NB4 (cell line): ENCODE data around the gene MAU2.

ENCODE experiments used
- DNase-seq: peaks from one replicate; pipeline ENCODE4 v3.0.0; 2010; ENCODE audit warnings: low read depth
- H3K4me3 ChIP-seq: one replicate; pipeline ENCODE4 v1.5.1; 2011; ENCODE audit warnings: mild to moderate bottlenecking, low read depth, low read length, moderate library complexity
- MYC ChIP-seq: IDR thresholded peaks from 2 replicates; pipeline ENCODE4 v1.6.1; 2011; ENCODE audit warnings: low read depth, low read length
- POLR2A ChIP-seq: IDR thresholded peaks from 2 replicates; pipeline ENCODE4 v1.6.1; 2011; ENCODE audit warnings: mild to moderate bottlenecking; ENCODE audit not compliant: insufficient read length; ENCODE audit errors: extremely low read depth
- TF ChIP-seq, protein P1 (sequence below): IDR thresholded peaks from 2 replicates; pipeline ENCODE4 v1.6.1; 2011; ENCODE audit warnings: low read depth, low read length
- TF ChIP-seq, protein P2 (sequence below): IDR thresholded peaks from one replicate; pipeline ENCODE4 v1.5.1; 2012; ENCODE audit warnings: low read depth, low read length

Gene MAU2

DNA sequence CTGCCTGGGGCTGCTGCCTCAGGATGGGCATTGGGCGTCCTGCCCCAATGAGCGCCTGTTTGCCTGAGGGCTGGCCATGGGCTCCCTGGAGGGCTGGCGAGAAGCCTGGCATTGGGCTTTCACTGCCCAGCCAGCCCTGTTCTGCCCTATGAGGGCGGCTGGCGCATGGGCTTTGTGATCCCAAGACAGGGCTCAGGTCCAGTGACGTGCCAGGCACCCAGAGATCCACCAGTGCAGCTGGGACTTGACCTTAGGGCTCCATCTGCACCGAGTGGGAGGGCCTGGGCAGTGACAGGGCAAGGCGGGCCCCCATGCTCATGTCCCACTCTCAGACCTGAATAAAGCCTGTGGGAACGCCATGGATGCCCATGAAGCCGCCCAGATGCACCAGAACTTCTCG, 34.3 kb downstream of the MAU2 start:
- TF ChIP-seq MYC (no peak), POLR2A (no peak)
- TF ChIP-seq, protein P1, sequence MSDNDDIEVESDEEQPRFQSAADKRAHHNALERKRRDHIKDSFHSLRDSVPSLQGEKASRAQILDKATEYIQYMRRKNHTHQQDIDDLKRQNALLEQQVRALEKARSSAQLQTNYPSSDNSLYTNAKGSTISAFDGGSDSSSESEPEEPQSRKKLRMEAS, result no peak
- TF ChIP-seq, protein P2, sequence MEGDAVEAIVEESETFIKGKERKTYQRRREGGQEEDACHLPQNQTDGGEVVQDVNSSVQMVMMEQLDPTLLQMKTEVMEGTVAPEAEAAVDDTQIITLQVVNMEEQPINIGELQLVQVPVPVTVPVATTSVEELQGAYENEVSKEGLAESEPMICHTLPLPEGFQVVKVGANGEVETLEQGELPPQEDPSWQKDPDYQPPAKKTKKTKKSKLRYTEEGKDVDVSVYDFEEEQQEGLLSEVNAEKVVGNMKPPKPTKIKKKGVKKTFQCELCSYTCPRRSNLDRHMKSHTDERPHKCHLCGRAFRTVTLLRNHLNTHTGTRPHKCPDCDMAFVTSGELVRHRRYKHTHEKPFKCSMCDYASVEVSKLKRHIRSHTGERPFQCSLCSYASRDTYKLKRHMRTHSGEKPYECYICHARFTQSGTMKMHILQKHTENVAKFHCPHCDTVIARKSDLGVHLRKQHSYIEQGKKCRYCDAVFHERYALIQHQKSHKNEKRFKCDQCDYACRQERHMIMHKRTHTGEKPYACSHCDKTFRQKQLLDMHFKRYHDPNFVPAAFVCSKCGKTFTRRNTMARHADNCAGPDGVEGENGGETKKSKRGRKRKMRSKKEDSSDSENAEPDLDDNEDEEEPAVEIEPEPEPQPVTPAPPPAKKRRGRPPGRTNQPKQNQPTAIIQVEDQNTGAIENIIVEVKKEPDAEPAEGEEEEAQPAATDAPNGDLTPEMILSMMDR, result no peak
- DNase-seq, result no peak
- no peak overlapping the region for H3K4me3 ChIP-seq

DNA sequence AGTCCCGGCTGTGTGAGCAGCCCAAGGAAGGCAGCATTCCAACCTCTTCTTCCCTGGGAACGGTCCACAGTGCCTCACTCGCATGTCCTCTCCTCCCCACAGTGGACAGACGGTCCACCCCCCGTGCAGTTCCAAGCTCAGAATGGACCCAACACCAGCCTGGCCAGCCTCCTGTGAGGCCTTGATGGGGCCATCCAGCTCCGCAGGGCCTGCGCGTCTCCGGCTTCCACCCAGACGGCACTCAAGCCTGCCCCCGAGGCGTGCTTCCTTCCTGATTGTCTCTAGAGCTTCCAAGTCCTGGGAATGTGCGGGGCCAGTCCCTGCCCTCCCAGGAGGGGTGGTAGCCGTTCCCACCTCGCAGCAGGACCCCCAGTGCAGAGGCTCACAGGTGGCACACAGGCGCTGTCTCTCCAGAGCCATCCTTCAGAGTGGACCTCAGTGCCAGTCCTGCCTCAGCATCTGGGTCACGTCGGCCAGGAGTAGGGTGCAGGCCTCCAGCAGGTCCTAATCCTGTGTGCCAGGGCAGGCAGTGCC, 35.0 kb downstream of the MAU2 start:
- DNase-seq, result no peak
- no peak for TF ChIP-seq POLR2A
- TF ChIP-seq, protein P2, result no peak
- TF ChIP-seq, protein P1, result no peak
- TF ChIP-seq MYC, result no peak
- H3K4me3 ChIP-seq, result no peak overlapping the region

DNA sequence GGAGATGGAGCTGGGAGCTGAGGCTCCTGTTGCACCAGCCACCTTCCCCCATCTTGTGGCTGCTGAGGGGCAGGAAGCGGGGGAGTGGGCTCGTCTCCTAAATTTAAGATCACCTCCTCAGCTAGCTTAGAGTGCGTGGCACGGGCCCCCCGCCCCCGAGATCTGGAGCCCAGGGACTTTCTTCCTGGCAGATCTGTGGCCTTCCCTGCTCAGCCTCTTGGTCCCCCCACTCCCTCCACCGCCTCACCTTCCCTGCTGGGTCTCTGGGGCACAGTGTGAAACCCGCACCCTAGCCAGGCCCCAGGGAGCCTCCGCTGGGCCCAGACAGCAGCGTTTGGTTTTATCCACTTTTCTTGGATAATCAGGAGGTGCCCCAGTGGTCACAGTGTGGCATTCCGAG, 35.9 kb downstream of the MAU2 start:
- H3K4me3 ChIP-seq, result no peak overlapping the region
- DNase-seq, result no peak
- TF ChIP-seq, protein P2, result no peak
- TF ChIP-seq, protein P1, result no peak
- TF ChIP-seq POLR2A (no peak), MYC (no peak)

DNA sequence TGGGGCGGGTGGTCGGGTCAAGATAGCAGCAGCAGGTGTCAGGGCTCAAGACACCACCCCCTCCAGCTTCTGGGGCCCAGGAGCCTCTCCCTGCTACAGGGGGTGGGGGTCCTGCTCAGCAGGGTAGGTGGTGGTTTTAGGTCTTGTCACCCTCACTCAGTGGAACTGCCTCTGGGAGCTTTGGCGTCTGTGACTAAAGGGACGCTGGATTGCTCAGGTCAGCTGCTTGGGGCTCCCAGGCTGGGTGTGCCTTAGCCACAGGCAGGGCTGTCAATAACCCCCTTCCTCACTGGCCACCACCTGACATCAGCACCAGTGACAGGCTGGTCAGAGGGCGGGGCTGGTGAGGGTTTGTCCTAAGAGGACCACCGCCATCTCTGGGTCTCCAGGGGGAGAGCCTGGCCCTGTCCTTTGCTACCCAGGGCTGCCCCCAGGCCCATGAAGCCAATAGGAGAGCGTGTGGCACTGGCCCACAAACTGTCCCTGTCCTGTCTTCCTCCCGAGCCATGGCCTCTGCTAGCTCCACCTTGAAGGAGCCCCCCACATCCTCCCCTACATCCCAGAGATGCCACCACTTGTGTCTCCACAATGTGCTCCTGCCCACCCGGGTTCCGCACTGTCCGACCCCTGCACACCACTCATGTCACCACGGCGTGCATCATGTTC, 36.4 kb downstream of the MAU2 start:
- TF ChIP-seq POLR2A (no peak), MYC (no peak)
- TF ChIP-seq, protein P2, result no peak
- TF ChIP-seq, protein P1, result no peak
- no peak for DNase-seq
- H3K4me3 ChIP-seq, result no peak overlapping the region

DNA sequence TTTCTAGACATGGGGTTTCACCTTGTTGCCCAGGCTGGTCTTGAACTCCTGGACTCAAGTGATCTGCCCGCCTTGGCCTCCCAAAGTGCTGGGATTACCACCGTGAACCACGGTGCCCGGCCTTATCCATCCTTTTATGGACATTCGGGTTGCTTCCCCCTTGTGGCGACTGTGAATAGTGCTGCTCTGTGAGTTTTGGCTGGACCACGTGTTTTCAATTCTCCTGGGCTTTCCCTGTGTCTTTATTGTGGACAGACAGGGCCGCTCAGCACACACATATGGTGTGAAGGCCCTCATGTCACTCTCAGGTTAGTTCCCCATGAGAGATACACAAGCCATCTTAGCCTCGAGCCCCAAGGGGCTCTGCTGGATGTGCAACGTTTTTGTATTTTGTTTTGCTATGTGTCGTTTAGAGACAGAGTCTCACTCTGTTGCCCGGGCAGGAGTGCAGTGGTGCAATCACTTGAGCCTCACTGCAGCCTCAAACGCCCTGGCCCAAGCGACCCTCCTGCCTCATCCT, 40.5 kb downstream of the MAU2 start:
- peak; percentile 93 for DNase-seq
- no peak overlapping the region for H3K4me3 ChIP-seq
- TF ChIP-seq MYC (peak; percentile 98), POLR2A (no peak)
- TF ChIP-seq, protein P2, result peak; percentile 86
- TF ChIP-seq, protein P1, result peak; percentile 100
